SJCRH30 (cell line): ENCODE results near the gene TRAF1. TPM values are rescaled to one million over a fixed set of nuclear protein-coding genes. Genes with fewer than 3 reads are reported as not detected.

Source experiments
- DNase-seq, 2 experiments: peaks; one replicate each; pipeline ENCODE4 v3.0.0-alpha.2; 2015 to 2020
- H3K27ac ChIP-seq: fragments of 250-450 bp; sonication (Bioruptor Pico); 2 replicates; pipeline ENCODE4 v1.5.1; 2020; ENCODE audit warnings: mild to moderate bottlenecking, moderate library complexity
- H3K27me3 ChIP-seq: fragments of 250-450 bp; sonication (Bioruptor Pico); 2 replicates; pipeline ENCODE4 v1.5.1; 2020; ENCODE audit warnings: mild to moderate bottlenecking, moderate library complexity
- H3K36me3 ChIP-seq: fragments of 250-450 bp; sonication (Bioruptor Pico); 2 replicates; pipeline ENCODE4 v1.5.1; 2020; ENCODE audit warnings: mild to moderate bottlenecking, moderate library complexity
- H3K4me1 ChIP-seq: fragments of 250-450 bp; sonication (Bioruptor Pico); 2 replicates; pipeline ENCODE4 v1.5.1; 2020; ENCODE audit warnings: mild to moderate bottlenecking, moderate library complexity
- H3K4me3 ChIP-seq: fragments of 250-450 bp; sonication (Bioruptor Pico); 2 replicates; pipeline ENCODE4 v1.5.1; 2020; ENCODE audit warnings: mild to moderate bottlenecking, moderate library complexity
- H3K9me3 ChIP-seq: fragments of 250-450 bp; sonication (Bioruptor Pico); replicated peaks from 2 replicates; pipeline ENCODE4 v1.5.1; 2020; ENCODE audit warnings: mild to moderate bottlenecking, moderate library complexity
- total RNA-seq: library from RNA; depleted of rRNA; stranded (reverse); fragments of >200 nt; shearing (Covaris generic); gene quantifications from 2 replicates; pipeline ENCODE4 v1.2.3, GENCODE V29; 2014

The TRAF1 gene
- total RNA-seq, 1 experiment from 2014 or later: 0.26 TPM

DNA sequence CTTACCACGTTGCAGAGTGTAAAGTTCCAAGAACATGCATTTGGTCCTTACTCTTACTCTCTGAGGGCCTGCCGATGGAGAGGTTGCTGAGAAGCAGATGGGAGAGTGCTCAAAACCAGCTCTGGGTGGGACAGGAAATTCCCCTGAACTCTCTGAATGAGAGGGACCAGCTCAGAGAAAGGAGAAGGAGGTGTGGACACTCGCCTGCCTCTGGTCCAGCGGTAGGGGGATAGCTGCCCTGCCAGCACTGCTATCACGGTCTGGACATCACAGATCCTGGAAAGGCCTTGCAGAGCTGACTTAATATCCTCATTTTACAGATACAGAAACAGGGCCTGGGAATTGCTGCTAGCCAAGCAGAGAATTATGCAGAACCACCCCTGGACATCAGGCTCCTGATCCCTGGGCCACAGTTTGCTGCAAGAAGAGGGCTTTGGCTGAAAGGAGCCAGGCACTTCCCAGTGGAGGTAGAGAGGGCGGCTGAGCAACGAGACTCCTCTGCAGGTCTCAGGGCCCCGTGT lies 4.9 kb downstream of the TRAF1 start:
- peaks cover 19% of the 10 kb centered on the region for H3K4me1 ChIP-seq

DNA sequence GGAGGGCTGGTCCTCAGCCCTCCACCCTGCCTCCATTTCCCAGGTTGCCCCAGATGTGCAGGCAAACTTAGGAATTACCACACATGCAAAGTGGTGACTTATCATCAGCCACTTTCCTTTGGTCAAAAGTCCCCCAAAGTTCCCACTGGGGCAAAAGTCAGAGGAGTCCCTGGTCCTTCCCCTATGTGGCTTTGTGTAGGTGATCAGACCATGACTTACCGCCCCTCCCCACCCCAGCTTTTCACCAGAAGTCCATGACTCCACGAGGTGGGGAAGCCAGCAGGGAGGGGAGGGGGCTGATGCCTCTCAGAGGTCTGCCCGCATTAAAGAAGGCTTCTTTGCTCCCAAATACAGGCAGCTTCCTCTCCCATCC lies 5.8 kb downstream of the TRAF1 start:
- Histone ChIP-seq H3K4me3 (no peak overlapping the region), H3K27me3 (no peaks in the 10 kb centered on the region), H3K4me1 (peaks cover 9% of the 10 kb centered on the region), H3K27ac (no peak overlapping the region), H3K9me3 (no peaks in the 10 kb centered on the region), H3K36me3 (no peaks in the 10 kb centered on the region)
- no peak for DNase-seq

More for the DNA sequence above, 4.9 kb downstream of the TRAF1 start:
- no peaks in the 10 kb centered on the region for H3K36me3 ChIP-seq
- H3K27ac ChIP-seq: no peak overlapping the region
- H3K27me3 ChIP-seq: no peaks in the 10 kb centered on the region
- DNase-seq: no peak
- no peaks in the 10 kb centered on the region for H3K9me3 ChIP-seq
- no peak overlapping the region for H3K4me3 ChIP-seq

DNA sequence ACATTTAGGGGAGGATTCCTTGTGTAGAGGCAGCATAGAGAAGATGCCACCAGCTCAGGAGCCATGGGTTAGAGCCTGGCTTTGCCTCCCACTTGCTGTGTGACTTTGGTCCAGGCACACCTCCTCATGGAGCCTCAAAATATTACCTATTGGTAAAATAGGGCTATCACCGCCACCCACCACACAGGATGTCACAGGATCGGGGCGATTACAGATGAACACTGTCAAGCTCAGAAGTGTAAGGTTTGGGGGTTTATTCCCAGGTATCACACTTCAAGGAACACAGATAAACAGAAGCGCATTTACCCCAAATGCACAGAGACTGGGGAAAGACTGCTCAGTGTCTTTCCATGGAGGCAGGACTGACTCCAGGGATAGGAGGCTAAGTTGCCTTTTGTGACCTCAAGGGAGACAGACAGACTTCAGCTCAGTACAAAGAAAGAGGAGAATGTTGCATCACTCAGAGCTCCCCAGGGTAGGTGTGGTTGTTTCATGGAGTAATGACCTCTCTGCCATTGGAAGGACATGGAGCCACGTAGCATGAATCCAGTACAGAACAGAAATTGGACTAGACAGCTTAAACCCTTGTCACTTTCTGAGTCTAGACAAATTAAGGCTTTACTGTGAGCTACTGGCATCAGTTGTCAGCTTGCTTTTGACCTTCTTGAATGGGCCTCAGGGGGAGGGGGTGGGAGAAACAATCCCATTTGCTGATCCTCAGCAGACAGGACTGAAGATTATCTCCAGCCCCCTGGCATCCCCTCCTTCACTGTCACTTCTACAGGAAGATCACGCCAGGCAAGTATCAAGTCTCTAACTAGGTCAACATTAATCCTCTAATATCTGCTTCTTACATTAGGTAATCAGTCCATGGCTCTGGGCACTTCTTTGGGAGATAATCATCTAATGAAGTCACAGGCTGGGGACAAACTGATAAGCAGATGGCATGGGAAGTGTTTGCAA lies 6.5 kb downstream of the TRAF1 start:
- Histone ChIP-seq H3K4me1 (peaks cover 5% of the 10 kb centered on the region), H3K4me3 (no peak overlapping the region), H3K27me3 (no peaks in the 10 kb centered on the region), H3K27ac (no peak overlapping the region), H3K9me3 (no peaks in the 10 kb centered on the region), H3K36me3 (no peaks in the 10 kb centered on the region)
- no peak for DNase-seq

DNA sequence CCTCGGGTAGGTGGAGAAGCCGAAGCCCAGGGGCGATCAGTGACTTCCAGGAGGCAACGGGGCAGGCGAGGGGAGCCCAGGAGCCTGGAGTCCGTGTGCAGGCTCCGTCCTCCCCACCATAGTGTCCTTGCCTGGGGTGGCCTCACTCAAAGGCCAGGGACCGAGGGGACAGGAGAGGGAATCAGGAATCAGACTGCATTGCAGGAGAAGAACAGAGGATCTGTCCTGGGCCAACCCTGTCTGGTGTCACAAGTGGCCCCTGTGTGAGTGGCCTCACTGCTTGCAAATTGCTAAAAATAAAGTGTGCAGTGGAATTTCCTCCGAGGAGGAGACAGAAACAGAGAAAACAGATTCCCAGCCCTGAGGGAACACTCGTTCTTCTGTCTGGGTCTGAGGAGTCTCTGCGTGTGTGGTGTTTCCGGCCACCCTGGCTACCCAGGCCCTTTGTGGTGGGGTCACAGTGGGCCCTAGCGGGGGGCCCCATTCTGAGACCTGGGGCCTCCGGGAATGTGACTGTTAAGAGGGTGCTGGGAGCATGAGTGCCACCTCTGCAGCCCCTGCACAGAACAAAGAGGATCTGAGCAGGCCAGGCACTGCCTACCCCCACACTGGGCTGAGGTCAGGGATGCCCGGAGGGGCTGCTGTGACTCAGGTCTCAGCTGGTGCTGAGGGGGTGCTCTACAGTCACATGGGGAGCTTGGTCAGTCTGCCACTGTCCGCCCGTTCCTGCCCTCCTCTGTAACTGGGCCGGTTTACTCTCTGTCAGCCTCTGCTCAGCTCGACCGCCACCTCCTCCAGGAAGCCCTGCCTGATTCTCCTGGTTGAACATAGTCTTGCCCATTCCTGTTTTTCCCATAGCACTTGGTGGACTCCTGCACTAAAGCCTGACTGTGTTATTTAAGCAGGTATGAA lies 7.4 kb downstream of the TRAF1 start:
- DNase-seq: no peak
- Histone ChIP-seq H3K4me3 (no peak overlapping the region), H3K9me3 (no peaks in the 10 kb centered on the region), H3K27ac (no peak overlapping the region), H3K4me1 (no peaks in the 10 kb centered on the region; the same call in 1 of the 2 replicates), H3K36me3 (no peaks in the 10 kb centered on the region), H3K27me3 (no peaks in the 10 kb centered on the region)

DNA sequence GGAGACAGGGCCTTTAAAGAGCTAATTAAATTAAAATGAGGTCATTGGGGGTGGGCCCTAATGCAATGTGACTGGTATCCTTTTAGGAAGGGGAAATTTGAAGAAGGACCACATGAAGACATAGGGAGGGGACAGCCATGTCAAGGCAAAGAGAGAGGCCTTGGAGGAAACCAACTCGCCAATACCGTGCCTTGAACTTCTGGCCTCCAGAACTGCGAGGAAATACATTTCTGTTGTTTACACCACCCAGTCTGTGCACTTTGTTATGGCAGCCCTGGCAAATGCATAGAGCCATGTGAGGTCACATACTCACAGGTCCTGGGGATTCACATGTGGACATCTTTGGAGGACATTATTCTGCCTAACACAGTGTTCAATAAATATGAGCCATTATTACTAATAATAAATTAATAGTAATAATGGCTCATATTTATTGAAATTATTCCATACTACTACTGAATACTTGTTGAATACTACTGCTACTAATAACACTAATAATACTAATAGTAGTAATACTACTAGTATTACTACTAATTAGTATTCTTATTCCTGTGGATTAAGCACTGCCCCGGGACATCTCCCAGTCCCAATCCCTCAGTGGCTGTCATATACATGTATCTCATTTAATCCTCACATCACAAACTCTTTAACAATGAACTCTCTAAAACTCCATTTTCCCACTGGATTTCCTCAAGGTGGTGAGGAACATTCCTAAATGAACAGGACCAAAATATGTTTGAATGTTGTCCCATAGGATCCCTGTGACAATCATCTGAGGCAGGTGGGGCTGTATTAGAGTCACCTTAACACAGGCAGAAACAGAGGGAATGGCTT lies 8.4 kb downstream of the TRAF1 start:
- Histone ChIP-seq H3K36me3 (no peaks in the 10 kb centered on the region), H3K27ac (no peak overlapping the region), H3K4me1 (no peaks in the 10 kb centered on the region; the same call in 1 of the 2 replicates), H3K9me3 (no peaks in the 10 kb centered on the region), H3K4me3 (no peak overlapping the region), H3K27me3 (no peaks in the 10 kb centered on the region)
- DNase-seq: no peak

DNA sequence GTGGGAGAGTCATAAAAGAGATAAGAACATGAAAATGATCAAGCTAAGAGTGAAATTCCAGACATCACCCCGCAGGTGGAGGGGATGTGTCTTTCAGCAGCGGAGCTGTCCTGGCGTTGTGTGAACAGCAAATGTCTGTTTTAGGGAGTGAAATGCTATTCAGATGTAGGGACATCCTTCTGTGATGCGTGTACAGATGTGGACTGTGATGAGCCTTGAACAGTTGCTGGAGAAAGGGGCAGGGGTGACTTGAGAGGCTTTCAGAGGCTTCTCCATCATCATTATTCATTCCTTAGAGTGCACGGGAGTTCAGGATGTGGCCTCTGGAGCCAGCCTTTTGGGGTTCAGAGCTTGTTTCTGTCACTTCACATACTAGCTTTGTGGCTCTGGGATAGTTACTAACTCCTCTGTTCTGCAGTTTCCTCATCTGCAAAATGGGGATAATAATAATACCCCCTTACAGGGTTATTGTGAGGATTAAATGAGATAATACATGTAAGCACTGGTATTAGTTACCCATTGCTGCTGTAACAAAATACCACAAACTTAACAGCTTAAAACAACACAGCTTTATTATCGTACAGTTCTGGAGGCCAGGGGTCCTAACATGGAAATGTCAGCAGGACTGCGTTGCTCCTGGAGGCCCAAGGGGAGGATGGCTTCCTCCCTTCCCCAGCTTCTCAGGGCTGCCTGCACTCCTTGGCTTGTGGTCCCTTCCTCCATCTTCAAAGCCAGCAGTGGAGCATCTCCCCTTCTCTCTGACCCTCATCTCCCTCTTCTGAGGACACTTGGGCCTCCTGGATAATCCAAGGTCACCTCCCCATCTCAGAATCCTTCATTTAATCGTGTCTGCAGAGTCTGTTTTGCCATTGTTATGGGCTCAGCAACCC lies 9.4 kb downstream of the TRAF1 start:
- H3K27ac ChIP-seq: no peak overlapping the region
- no peaks in the 10 kb centered on the region for H3K36me3 ChIP-seq
- no peaks in the 10 kb centered on the region for H3K27me3 ChIP-seq
- H3K9me3 ChIP-seq: no peaks in the 10 kb centered on the region
- no peak overlapping the region for H3K4me3 ChIP-seq
- no peak for DNase-seq
- no peaks in the 10 kb centered on the region; the same call in 1 of the 2 replicates for H3K4me1 ChIP-seq

DNA sequence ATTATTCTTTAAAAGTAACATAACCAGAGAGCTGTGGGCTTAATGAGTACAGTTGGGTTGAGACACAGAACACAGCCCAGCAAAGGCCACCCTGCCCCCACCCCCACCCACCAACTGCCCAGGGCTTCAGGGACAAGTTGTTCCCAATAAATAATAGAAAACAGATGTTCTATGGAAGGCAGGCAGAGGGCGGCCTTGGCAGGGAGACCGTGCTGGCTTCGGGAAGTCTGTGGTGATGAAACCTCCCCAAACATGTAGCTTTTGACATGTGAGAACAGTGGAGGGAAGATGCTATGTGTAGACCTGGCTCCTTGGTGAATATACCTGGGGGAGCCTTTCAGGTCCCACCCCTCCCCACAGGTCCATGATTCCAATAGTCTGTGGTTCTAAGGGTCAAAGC lies 10.0 kb downstream of the TRAF1 start:
- Histone ChIP-seq H3K4me3 (peak overlapping the region; percentile 30), H3K4me1 (no peaks in the 10 kb centered on the region; the same call in 1 of the 2 replicates), H3K27ac (no peak overlapping the region), H3K36me3 (no peaks in the 10 kb centered on the region), H3K9me3 (no peaks in the 10 kb centered on the region), H3K27me3 (no peaks in the 10 kb centered on the region)
- DNase-seq: peak; percentile 48 to 64

DNA sequence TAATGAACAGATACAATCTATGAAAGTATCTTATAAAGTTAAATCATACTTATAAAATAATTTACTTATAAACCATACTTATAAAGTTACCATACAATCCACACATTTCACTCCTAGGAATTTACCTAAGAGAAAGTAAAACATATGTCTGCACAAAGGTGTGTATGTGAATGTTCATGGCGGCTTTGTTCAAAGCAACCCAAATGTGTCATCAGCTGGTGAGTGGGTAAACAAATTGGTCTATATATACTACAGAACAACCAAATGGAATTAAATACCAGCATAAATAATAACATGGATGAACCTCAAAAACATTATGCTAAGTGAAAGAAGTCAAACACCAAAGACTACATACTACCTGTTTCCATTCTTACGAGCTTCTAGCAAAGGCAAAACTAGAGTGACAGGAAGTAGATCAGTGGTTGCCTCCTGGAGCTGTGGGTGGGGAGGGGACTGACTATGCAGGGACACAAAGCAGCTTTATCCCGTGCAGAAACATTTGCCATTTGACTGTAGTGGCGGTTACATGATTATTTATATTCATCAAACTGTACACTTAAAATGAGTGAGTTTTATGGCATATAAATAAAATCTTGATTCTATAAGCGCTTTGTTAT lies 10.6 kb downstream of the TRAF1 start:
- no peaks in the 10 kb centered on the region; the same call in 1 of the 2 replicates for H3K4me1 ChIP-seq
- no peaks in the 10 kb centered on the region for H3K27me3 ChIP-seq
- DNase-seq: peak in 1 of 2 experiments; percentile 42
- H3K27ac ChIP-seq: no peak overlapping the region
- no peaks in the 10 kb centered on the region for H3K36me3 ChIP-seq
- no peaks in the 10 kb centered on the region for H3K9me3 ChIP-seq
- peak overlapping the region; percentile 30 for H3K4me3 ChIP-seq

DNA sequence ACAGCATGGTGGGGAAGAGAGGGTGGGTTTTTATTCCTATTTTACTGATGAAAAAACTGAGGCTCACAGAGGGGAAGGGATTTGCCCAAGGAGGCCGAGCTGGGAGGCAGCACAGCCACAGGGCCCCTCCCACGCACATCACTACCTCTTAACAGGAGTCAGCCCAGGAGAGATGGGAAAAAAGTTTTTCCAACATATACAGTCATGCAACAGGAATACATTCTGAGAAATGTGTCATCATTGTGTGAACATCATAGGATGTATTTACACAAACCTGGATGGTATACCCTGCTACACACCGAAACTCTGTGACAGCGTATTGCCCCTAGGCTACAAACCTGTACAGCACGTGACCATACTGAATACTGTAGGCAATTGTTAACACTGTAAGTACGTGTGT lies 11.6 kb downstream of the TRAF1 start:
- Histone ChIP-seq H3K9me3 (no peaks in the 10 kb centered on the region), H3K36me3 (no peaks in the 10 kb centered on the region), H3K4me3 (no peak overlapping the region), H3K27ac (no peak overlapping the region), H3K4me1 (no peaks in the 10 kb centered on the region; the same call in 1 of the 2 replicates), H3K27me3 (no peaks in the 10 kb centered on the region)
- no peak for DNase-seq

DNA sequence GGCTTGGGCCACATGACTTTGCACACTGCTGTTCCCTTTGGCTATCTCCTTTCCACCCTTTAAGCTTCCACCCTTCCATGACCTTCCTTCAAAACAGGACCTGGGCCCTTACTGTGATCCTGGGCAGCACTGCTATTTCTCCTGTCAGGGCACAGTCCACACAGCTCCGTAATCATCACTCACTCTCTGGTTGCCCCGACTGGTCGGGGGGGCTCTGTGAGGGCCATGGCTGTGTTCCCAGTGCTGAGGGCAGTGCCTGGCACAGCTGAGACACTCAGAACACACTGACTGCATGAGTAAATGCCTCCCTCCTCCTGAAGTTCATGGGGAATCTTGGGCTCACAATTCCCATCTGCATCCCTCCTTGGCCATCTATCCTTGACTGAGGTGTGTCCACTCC lies 12.2 kb downstream of the TRAF1 start:
- H3K4me3 ChIP-seq: no peak overlapping the region
- DNase-seq: no peak
- no peaks in the 10 kb centered on the region for H3K27me3 ChIP-seq
- no peaks in the 10 kb centered on the region for H3K9me3 ChIP-seq
- no peak overlapping the region for H3K27ac ChIP-seq
- no peaks in the 10 kb centered on the region for H3K36me3 ChIP-seq
- H3K4me1 ChIP-seq: no peaks in the 10 kb centered on the region; the same call in 1 of the 2 replicates

DNA sequence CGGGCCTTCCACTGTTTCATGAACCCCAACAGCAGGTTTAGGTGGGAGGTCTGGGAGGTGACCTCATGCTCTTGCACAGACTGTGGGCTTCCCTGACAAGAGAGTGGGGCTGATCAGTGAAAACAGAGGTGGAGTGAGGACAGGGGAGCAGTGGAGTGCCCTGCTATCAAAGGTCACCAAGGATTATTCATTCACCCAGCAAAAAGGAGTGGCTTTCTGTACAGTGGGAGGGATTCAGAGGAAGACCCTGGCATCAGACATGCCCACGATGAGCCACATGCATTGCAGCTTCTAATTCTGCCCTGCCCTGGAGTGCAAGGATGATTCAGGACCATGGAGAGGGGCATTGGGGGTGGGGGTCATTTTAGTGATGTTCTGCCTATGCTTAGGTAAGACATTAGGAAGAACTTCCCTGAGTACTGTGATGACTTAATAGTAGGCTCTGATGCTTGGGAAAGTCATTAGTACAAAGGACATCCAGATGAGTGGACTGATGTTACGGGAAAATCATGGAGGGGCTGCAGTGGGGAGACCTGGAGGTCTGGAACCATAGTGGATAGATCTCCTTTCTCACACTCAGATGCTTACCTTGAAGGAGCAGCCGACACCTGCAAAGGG lies 12.8 kb downstream of the TRAF1 start:
- no peaks in the 10 kb centered on the region for H3K9me3 ChIP-seq
- no peak overlapping the region for H3K4me3 ChIP-seq
- no peaks in the 10 kb centered on the region for H3K36me3 ChIP-seq
- no peaks in the 10 kb centered on the region; the same call in 1 of the 2 replicates for H3K4me1 ChIP-seq
- no peak overlapping the region for H3K27ac ChIP-seq
- peak; percentile 51 to 65 for DNase-seq
- no peaks in the 10 kb centered on the region for H3K27me3 ChIP-seq

DNA sequence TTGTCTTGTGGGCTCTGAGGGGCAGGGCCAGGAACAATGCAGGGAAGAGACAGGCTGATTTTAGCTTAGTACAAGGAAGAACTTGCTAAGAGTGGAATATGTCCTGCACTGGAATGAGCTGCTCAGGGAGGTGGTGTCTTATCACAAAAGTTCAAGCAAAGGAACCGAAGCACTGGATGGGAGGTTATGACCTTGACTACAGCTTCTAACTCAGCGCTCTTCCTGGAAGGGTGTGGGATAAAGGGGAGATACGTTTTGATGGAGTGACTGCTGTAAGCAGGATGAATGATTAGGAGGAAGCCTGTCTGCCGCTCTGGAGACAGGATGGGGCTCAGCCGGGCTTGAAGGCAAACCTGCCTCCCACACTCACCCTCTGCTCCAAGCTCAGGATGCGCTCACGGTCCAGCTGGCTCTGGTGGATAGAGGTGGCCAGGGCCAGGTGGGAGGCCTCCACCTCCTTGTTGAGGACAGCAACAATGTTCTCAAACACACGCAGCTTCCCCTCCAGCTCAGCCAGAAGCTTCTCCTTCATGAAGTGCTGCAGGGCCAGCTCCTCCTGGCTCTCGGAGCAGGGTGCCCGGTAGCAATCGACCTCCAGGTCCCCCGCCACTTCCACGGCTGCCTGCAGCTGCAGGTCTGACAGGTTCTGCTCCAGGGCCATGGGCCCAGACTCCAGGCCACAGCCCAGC lies 13.5 kb downstream of the TRAF1 start:
- Histone ChIP-seq H3K9me3 (no peaks in the 10 kb centered on the region), H3K27ac (no peak overlapping the region), H3K4me3 (no peak overlapping the region), H3K4me1 (no peaks in the 10 kb centered on the region), H3K36me3 (no peaks in the 10 kb centered on the region), H3K27me3 (no peaks in the 10 kb centered on the region)
- no peak for DNase-seq
